Measurements from ENCODE around the gene MEGF10.

DNA sequence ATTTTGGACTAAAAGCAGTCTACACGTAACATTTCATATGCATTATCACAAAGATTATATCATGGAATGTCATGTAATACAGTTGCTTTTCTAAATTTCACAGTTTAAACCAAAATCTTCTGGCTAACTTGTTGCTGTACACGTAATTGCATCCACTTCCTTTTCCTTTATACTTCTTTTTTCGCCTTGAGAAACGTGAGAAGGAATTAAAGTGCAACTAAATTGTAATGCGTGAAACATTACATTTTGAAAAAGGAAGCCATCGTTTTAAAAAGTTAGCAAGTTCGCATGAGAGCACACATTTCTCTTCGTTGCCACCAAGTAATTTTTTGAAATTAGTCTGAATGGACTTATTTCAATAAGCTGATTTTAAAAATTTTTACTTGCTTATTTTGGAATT is 80.0 kb downstream of the MEGF10 start:
- no peak for TF ChIP-seq POLR2A (IDR thresholded peaks at IDR 0.05; ENCODE audit: low read depth, low read length)
- no peak for TF ChIP-seq POLR2AphosphoS5 (IDR thresholded peaks at IDR 0.05; ENCODE audit: low read depth, low read length)

Data from GM12892 (cell line).